Erythroblast (primary cell): Measurements from ENCODE around the gene PGBD1.
A peak's percentile ranks its signal among the peaks of the same experiment; 100 is the strongest.

Source experiments
- DNase-seq, 2 experiments: peaks; one replicate each; lab custom pipeline; 2025; lab: John Stamatoyannopoulos, UW
- GATA1 ChIP-seq: IDR thresholded peaks from 2 replicates; pipeline ENCODE4 v1.6.1; 2011; ENCODE audit warnings: low read depth, mild to moderate bottlenecking, control low read depth, low read length, moderate library complexity
- POLR2A ChIP-seq: IDR thresholded peaks from 2 replicates; pipeline ENCODE4 v1.6.1; 2011; ENCODE audit warnings: mild to moderate bottlenecking, low read length

PGBD1 gene

DNA sequence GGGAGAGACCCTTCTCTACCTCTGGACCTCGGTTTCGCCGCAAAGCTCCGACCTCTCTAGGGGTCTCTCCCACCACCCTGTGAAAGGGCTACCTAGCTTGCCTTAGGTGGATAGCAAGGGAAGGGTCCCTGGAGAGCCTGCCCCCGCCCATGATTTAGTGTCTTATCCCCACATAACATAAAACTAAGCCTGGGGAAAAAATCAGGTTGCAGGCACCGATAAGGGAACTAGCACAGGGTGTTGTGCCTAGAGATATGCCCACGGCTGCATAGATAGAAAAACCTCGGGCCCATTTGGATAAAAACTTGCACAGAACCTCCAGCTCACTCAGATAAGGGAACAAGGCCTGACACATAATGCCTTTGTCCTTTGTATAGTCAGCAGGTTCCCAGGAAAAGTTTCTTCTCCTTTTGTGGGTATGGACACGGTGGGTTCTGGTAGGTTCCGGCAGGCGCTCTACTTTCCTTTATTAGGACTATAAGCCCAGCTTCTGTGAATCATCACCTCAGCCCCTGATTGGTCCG lies 53.7 kb downstream of the PGBD1 start:
- TF ChIP-seq GATA1 (peak; percentile 90), POLR2A (no peak)
- DNase-seq: peak; percentile 94 to 98

- peak; percentile 97 to 99 for DNase-seq
- TF ChIP-seq POLR2A (peak; percentile 97), GATA1 (no peak)
These were observed 54.4 kb downstream of the PGBD1 start, which contains the start of gene ZSCAN31 for GRCh38 chr6:28335564-28336283. Gene ZSCAN31, minus strand, starts transcription at chr6:28336148. Its CDS starts 6,465 bp downstream, at chr6:28329683.

DNA sequence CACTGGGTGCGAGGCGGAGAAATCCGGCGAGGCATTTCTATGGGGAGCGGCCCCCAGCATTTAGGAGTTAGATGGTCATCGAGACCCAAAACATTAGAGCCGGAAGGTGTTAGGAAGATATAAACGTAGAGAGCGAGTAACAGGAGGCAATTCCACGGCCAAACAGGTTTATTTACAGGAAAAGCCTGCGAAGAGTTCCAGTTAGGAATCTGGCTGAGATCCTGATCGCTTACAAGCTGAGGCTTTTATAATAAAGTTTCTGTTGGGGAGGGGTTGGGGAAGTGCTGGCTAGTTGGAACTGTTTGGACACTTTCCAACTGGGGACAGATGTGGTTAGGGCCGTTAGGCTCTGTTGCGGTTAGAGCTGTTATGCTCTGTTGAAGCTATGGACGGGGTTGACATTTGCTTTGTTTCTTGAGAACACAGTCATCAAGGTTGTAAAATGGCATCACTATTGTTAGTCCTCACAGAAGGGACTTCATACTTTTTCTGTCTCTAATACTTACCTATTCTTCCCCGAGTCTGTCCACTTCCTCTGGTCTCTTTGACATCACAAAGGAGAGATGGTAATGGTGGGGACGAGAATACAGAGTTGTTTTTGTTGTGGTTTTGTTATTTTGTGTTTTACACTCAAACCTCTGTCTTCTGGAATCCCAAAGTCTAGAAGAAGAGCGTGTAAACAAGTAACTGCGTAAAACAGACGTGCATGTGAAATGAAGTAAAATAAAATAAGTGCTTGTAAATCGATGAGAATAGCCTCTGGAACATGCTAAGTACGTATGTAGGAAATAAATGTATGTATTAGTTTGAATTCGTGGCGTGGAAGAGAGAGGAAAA lies 55.1 kb downstream of the PGBD1 start:
- TF ChIP-seq POLR2A: no peak
- TF ChIP-seq GATA1: no peak
- peak; percentile 86 to 92 for DNase-seq

- DNase-seq: peak; percentile 58 to 64
- TF ChIP-seq GATA1: no peak
- no peak for TF ChIP-seq POLR2A
These were observed 55.7 kb downstream of the PGBD1 start for GRCh38 chr6:28337121-28337520.

GRCh38 chr6:28340310-28341095 lies 59.1 kb downstream of the PGBD1 start:
- TF ChIP-seq POLR2A: no peak
- TF ChIP-seq GATA1: no peak
- DNase-seq: peak; percentile 9 to 16

- TF ChIP-seq GATA1 (no peak), POLR2A (no peak)
- DNase-seq: peak; percentile 53 to 87
These were observed 62.7 kb downstream of the PGBD1 start for GRCh38 chr6:28343898-28344677.

DNA sequence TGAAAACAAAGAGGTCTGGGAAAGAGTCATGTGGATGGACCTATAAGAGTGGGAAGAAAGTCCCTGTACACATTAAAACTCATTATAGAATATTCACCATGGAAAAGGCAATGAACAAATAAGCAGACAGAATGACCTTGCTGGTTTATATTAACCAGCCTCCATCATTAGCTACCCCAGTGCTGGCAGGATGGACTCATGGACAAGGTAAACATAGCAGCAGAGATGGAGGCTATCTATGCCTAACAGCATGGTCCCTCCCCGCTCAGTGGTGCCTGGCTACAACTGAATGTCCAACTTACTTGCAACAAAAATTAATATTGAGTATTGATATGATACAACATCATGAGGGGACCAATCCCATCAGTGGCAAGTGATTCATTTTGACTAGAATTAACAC lies 63.8 kb downstream of the PGBD1 start:
- DNase-seq: peak in 1 of 2 experiments; percentile 37
- TF ChIP-seq GATA1 (no peak), POLR2A (no peak)

GRCh38 chr6:28347119-28347518 lies 65.7 kb downstream of the PGBD1 start:
- no peak for TF ChIP-seq GATA1
- TF ChIP-seq POLR2A: no peak
- no peak for DNase-seq

GRCh38 chr6:28349344-28349891 lies 68.0 kb downstream of the PGBD1 start:
- no peak for DNase-seq
- TF ChIP-seq GATA1 (no peak), POLR2A (no peak)

DNA sequence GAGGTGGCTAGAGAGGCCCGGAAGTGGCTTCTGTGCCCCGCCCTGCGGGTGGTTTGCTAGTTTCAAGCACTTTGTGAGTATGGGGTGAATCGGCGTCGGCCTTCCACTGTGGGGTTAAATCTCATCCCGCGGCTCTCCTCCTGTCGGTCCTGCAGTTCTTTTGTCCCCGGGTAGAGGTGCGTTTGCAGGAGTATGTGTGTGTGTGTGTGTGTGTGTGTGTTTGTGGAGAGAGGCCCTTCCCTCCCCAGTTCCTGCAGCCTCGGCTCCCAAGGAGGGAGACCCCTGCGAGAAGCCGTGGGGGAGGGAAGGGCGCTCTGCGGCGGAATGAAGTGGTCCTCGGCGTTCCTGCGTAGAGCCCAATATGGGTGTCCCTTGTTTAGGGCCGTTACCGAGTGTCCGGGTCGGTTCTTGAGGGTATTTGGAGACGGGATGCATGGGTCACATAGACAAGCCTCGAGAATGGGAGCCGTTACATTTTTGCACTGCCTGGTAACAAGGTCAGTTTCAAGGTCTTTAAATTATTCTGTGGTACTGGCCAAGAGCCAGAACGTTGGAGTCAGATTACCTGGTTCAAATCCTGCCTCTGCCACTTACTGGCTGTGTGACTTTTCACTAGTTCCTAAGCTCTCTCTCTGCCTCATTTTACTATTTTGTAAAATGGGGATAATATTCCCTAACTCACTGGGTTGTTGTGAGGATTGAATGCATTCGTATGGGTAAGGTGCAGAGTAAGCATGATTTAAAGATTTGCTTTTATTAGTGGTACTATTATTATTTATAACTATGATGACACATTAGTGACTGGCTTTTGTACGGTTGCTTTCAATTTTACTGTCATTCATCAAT lies 68.7 kb downstream of the PGBD1 start, which contains the start of gene ZKSCAN3:
Gene ZKSCAN3, plus strand, starts transcription at position 56 of the 846 bp plus-strand sequence. CDS start 9,640 bp downstream, outside the sequence.
- peak; percentile 89 to 91 for DNase-seq
- TF ChIP-seq POLR2A: peak; percentile 80
- no peak for TF ChIP-seq GATA1

DNA sequence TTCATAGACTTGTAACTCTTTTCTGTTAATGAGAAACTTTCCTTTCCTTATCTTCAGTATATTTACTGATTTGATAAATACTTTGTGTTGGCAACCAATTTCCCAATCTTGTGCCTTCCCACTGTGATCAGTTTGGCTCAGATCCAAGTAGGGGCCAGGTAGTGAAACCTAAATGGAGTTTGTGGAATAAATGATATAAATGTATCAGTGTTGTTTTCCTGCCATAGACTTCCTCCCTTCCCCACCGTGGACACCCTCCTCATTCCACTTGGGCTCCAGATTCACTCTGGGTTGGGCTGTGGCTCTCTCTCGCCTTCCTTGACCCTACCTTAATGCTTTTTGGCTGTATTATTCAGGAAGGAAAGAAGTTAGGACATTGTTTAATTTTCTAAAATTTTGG lies 69.7 kb downstream of the PGBD1 start:
- peak in 1 of 2 experiments; percentile 37 for DNase-seq
- TF ChIP-seq POLR2A (no peak), GATA1 (no peak)

- no peak for DNase-seq
- TF ChIP-seq POLR2A: no peak
- TF ChIP-seq GATA1: no peak
These were observed 70.1 kb downstream of the PGBD1 start for GRCh38 chr6:28351493-28351925.
